DMS153 treated with DMSO at 0.1 percent for 48 hours (cell line): ENCODE results near the gene SLC12A7.
"Not testable (repeated sequence)": the region's sequence is repeated elsewhere in the genome, so short reads cannot be mapped to it uniquely, and the experiment has no call there.

Experiments used
- DNase-seq: peaks from one replicate; lab custom pipeline; 2025; ENCODE audit not compliant: unreplicated experiment; lab: John Stamatoyannopoulos, UW

The SLC12A7 gene

DNA sequence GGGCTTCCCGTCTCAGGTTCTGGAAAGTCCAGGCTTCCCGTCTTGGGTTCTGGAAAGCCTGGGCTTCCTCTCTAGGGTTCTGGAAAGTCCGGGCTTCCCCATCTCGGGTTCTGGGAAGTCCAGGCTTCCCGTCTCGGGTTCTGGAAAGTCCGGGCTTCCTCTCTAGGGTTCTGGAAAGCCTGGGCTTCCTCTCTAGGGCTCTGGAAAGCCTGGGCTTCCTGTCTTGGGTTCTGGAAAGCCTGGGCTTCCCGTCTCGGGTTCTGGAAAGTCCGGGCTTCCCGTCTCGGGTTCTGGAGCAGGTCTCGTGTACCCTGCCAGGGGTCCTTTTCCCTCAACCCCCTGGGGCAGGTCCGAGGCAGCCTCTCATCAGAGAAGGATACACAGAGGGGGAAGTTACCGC, 28.8 kb downstream of the SLC12A7 start:
- not testable (repeated sequence) for DNase-seq

DNA sequence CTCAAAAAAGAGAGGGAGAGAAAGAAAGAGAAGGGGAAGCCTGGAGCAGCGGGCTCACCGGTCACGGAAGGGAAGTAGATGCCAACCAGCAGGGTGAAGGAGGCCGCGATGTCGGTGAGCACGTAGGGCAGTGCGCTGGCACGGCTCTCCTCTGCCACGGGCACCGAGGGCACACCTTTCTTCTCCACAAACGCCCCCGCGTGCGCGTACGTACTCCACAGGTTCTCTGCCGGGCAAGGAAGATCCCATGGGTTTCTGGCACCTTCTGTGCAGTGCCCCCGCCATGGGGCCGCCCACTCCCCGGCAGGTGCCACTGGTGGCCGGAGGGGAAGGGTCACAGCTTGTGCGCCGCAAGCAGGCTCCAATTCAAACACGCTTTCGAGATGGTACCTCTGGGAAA, 30.3 kb downstream of the SLC12A7 start:
- no peak for DNase-seq

- no peak for DNase-seq
Measured at GRCh38 chr5:1080432-1080831, 31.4 kb downstream of the SLC12A7 start.

DNA sequence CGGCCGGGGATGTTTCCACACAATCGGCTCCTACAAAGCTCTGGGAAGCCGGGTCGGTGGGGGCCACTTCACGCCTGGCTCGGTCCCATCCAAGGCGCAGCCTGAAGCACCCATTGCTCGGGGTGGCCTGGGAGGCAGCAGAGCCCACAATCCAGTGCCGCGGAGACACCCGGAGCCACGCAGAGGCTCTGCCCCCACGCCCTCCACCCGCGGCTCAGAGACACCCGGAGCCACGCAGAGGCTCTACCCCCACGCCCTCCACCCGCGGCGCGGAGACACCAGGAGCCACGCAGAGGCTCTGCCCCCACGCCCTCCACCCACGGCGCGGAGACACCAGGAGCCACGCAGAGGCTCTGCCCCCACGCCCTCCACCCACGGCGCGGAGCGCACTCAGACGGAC, 31.9 kb downstream of the SLC12A7 start:
- DNase-seq = no peak

- no peak for DNase-seq
Measured at GRCh38 chr5:1079486-1079885, 32.4 kb downstream of the SLC12A7 start.

GRCh38 chr5:1078851-1079250, 33.0 kb downstream of the SLC12A7 start:
- no peak for DNase-seq

GRCh38 chr5:1078206-1078605, 33.7 kb downstream of the SLC12A7 start:
- no peak for DNase-seq

- no peak for DNase-seq
Measured at GRCh38 chr5:1077491-1078020, 34.3 kb downstream of the SLC12A7 start.

DNA sequence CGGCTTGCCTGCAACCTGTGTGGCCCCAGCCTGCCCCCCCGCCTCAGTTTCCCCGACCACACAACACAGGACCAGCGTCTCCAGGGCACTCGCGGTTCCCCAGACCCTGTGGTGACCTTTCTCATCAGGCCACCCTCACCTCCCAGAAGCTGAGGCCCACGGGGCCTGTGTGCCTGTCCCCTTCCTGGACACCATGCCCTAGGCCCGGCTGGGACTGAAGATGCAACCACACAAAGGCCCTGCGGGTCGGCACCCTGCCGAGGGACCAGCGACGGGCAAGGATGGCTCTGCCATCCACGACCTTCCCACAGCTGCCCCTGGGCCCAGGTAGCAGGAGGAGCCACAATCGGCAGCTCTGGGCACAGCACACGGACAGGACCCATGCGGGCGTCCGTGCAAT, 34.8 kb downstream of the SLC12A7 start:
- DNase-seq = no peak

- DNase-seq = no peak
Measured at GRCh38 chr5:1076406-1076805, 35.5 kb downstream of the SLC12A7 start.

DNA sequence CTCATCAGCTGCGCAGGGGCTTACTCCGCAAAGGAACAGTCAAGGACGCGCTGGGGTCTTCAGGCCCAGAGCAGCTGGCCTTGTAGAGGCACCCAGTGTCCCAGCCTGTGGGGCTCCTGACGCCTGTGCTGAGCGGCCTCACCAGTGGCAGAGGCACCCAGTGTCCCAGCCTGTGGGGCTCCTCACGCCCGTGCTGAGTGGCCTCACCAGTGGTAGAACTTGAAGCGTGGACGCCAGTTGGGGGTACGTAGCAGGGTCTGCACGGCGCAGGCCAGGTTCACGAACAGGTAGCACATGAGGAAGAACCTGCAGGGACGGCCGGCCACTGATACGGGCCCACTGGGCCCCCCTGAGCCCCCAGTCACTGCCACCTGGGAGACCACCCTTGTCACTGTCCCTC, 35.9 kb downstream of the SLC12A7 start:
- no peak for DNase-seq

GRCh38 chr5:1075555-1075881, 36.3 kb downstream of the SLC12A7 start:
- DNase-seq = no peak

GRCh38 chr5:1074816-1075554, 36.9 kb downstream of the SLC12A7 start:
- DNase-seq = no peak

DNA sequence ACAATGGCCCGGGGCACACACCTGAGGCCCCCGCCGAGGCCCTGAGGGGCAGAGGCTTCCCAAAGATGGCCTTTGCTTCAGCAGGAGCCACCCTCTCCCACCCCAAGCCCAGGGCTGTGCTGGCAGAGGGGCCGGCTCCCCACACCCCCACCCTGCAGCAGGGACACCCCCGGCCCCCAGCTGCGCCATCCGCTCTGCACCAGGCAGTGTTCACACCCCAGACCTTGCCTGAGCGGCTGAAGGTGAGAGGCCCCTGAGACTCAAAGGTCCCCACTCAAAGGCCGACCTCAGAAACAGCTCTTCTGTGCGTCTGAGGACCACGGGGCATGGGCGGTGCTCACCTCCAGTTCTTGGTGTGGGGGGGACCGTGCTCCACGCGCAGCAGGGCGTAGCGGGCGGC, 37.6 kb downstream of the SLC12A7 start:
- no peak for DNase-seq

DNA sequence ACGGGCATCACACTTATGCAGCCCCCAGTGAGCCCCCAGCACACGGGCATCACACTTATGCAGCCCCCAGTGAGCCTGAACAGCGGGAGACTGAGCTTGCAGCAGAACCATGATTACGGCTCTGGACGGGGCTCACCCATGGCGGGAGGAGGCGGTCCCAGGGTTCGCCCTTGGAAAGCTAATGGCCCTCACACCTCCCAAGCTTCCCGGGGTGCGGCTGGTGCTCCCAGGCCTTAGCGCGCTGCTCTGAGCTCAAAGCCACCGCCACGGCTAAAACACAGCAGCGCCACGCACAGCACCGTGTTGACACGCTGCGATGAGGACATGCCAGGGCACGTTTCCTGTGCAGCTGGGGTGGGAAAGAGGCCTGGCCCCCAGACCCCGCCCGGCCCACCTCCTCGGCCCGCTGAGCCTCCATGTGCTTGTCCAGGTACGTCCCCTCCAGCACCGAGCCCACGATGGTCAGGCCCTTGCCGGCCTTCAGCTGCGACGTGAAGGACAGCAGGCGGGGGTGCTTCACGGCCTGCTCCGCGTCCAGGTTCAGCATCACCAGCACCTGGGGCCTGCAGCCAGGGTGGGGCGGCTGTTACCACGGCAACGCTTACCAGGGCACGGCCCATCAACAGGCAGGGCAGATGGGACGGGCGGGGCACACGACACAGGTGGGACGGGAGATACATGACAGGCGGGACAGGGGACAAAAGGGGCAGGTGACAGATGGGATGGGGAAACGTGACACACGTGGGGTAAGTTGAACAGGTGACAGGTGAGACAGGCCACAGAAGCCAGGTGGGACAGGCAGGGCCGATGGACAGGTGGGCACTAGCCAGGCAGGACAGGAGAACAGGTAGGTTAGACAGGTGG, 38.4 kb downstream of the SLC12A7 start:
- DNase-seq = no peak

GRCh38 chr5:1069720-1070088, 42.2 kb downstream of the SLC12A7 start:
- DNase-seq = no peak

GRCh38 chr5:1068895-1069719, 42.8 kb downstream of the SLC12A7 start:
- no peak for DNase-seq

DNA sequence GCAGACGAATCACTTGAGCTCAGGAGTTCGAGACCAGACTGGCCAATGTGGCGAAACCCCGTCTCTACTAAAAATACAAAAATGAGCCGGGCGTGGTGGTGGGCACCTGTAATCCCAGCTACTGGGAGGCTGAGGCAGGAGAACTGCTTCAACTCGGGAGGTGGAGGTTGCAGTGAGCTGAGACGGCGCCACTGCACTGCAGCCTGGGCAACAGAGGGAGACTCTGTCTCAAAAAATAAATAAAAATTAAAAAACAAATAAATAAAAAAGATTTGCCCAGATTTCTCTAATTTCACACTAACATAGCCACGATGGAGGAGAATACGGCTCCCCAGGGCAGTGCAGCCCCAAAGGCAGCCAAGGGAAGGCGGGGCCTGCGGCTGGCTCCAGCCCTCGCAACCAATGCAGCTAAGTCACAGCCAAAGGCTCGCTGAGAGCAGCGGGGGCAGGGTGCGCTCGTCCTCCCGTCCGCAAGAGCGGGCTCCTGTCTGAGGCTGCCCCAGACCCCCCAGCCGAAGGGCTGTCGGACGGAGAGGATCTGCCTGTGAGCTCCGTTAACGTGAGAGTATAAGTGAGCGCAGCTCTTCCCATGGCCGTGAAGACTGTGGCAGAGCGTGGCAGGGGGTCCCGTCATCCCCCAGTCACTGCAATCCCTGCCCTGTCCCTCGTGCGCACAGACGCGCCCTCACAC, 43.5 kb downstream of the SLC12A7 start:
- no peak for DNase-seq

DNA sequence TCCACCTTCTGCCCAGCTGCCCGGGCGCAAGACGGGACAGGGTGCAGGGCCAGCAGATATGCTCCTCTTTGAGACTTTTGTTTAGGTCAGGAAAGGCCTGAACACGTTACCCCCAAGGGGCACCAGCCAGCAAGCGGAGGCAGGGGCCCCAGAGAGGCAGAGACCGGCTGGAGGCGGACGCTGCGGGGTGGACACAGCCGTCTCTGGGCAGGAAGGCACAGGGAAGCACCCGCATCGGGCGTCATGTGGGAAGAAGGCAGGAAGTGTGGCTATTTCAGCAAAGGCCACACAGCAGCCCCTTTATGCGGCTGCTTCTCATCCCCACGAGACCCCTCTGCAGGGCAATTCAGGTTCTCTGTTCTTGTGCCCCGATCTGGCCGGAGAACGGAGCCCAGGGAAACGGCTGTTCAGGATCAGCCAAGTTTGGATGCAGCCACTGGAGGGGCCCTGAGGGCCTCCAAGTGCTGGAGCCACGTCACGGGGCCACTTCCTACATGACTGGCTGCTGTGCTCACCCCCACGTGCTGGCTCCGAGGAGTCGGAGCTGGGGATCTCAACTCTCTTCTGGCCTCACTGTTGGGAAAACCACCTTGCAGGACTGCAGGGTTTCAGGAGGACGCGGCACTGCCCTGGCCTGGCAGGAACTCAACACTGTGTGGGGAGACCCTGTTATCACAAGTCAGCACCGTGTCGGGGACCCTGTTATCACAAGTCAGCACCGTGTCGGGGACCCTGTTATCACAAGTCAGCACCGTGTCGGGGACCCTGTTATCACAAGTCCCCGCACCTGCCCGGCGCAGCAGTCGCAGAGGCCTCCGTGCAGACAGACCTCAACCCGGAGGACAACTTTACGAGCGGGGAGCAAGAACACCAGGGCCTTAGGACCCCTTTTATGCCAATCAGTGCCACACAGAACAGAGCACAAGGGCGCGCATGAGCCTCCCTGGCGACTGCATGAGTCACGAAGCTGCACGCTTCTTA, 44.4 kb downstream of the SLC12A7 start:
- DNase-seq = no peak

- DNase-seq = no peak
Measured at GRCh38 chr5:1066676-1067075, 45.2 kb downstream of the SLC12A7 start.
